OCI-LY3 (cell line): ENCODE measurements around the gene ILKAP.

Experiments used
- H2AFZ ChIP-seq: fragments of 200-600, 300-600 bp; shearing (Covaris generic); 2 replicates; pipeline ENCODE4 v1.6.0; 2014; ENCODE audit warnings: antibody characterized with exemption, low read depth, low read length
- H3K27ac ChIP-seq: fragments of 200-600, 300-600 bp; sonication (generic); 2 replicates; pipeline ENCODE4 v1.5.1; 2014; ENCODE audit warnings: mild to moderate bottlenecking, low read length, moderate library complexity, mixed read lengths
- H3K27me3 ChIP-seq: fragments of 200-600, 300-600 bp; sonication (generic); 2 replicates; pipeline ENCODE4 v1.6.1; 2014; ENCODE audit warnings: low read depth, low read length, mixed read lengths
- H3K36me3 ChIP-seq: fragments of 200-600, 300-600 bp; sonication (generic); replicated peaks from 2 replicates; pipeline ENCODE3; 2014; ENCODE audit warnings: low read depth, low read length, mixed read lengths
- H3K4me1 ChIP-seq: fragments of 300-600, 200-600 bp; sonication (generic); 2 replicates; pipeline ENCODE4 v1.6.1; 2014; ENCODE audit warnings: low read length, mixed read lengths
- H3K4me2 ChIP-seq: fragments of 200-600, 300-600 bp; sonication (generic); 2 replicates; pipeline ENCODE4 v1.6.1; 2014; ENCODE audit warnings: low read length, mixed read lengths
- H3K4me3 ChIP-seq: fragments of 300-600, 200-600 bp; sonication (generic); 2 replicates; pipeline ENCODE4 v1.5.1; 2014; ENCODE audit warnings: antibody characterized with exemption, mild to moderate bottlenecking, low read length, moderate library complexity
- H3K79me2 ChIP-seq: fragments of 300-600, 200-600 bp; shearing (Covaris generic); 2 replicates; pipeline ENCODE4 v1.6.1; 2014; ENCODE audit warnings: mild to moderate bottlenecking, low read length, mixed read lengths
- H3K9ac ChIP-seq: fragments of 300-600, 200-600 bp; shearing (Covaris generic); 2 replicates; pipeline ENCODE4 v1.6.0; 2014; ENCODE audit warnings: mild to moderate bottlenecking, low read length, moderate library complexity
- H3K9me3 ChIP-seq: fragments of 200-600, 300-600 bp; shearing (Covaris generic); 2 replicates; pipeline ENCODE4 v1.6.1; 2014; ENCODE audit warnings: low read length, mixed read lengths; ENCODE audit not compliant: insufficient read depth
- H4K20me1 ChIP-seq: fragments of 200-600, 300-600 bp; sonication (generic); 2 replicates; pipeline ENCODE4 v1.6.1; 2016; ENCODE audit warnings: low read length, mixed read lengths; ENCODE audit not compliant: insufficient read depth
- EZH2phosphoT487 ChIP-seq: fragments of 200-600 bp; shearing (Covaris generic); IDR thresholded peaks from 2 replicates; pipeline ENCODE4 v1.6.1; 2018; ENCODE audit warnings: antibody characterized with exemption, mixed run types, low read depth
- TF ChIP-seq, protein P1 (sequence below): fragments of 200-600, 300-600 bp; sonication (generic); IDR thresholded peaks from 2 replicates; pipeline ENCODE4 v1.5.1; 2014; ENCODE audit warnings: antibody characterized with exemption, low read length, low read depth

The ILKAP gene

DNA sequence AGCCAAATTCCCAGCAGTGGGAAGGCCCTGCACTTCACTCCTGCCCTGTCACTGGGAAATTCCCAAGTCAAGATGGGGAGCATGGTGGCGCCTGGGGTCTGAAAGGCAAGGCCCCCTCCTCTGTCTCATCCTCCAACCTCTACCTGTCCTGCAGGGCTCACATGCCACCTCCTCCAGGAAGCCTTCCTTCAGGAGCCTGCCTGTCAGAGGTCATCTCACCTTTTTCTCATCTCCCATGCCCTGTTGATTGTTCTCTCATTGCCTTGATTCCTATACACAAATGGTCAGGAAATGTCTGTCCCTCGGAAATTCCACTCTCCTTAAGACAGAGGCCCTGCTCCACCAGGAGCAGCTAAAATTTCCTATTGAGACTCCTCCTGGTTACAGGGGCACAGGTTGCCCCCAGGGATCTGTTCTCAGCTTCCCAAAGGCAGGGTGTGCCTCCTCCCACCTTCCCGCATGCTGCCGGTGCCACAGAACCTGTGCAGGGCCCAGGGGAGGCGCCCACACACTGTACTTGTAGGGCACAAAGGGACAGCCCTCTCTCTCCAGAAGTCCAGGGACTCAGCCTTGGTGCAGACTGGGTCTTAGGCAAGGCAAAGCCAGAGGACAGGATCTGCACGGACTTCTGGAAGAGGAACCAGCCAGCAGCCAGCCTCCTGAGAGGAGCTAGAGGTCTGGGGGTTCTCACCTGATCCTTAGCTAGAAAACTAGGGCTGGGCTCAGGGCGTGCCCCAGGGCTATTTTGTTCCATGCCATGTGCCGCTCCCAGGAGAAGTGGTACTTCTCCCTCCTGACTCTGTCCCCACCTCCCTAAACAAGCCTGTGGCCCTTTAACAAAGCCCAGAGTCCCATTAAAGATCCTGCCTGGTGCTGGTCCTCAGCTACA lies 23.4 kb upstream of the ILKAP start:
- no peaks in the 10 kb centered on the region for H3K9me3 ChIP-seq
- 0 out of 2 replicates have a peak, but pooled peaks cover 2% of the 10 kb centered on the region for H3K4me1 ChIP-seq
- H3K4me3 ChIP-seq = no peak overlapping the region
- no peaks in the 10 kb centered on the region for H4K20me1 ChIP-seq
- no peak for TF ChIP-seq EZH2phosphoT487
- TF ChIP-seq, protein P1, sequence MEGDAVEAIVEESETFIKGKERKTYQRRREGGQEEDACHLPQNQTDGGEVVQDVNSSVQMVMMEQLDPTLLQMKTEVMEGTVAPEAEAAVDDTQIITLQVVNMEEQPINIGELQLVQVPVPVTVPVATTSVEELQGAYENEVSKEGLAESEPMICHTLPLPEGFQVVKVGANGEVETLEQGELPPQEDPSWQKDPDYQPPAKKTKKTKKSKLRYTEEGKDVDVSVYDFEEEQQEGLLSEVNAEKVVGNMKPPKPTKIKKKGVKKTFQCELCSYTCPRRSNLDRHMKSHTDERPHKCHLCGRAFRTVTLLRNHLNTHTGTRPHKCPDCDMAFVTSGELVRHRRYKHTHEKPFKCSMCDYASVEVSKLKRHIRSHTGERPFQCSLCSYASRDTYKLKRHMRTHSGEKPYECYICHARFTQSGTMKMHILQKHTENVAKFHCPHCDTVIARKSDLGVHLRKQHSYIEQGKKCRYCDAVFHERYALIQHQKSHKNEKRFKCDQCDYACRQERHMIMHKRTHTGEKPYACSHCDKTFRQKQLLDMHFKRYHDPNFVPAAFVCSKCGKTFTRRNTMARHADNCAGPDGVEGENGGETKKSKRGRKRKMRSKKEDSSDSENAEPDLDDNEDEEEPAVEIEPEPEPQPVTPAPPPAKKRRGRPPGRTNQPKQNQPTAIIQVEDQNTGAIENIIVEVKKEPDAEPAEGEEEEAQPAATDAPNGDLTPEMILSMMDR = no peak
- H3K4me2 ChIP-seq = no peak overlapping the region
- no peaks in the 10 kb centered on the region for H3K36me3 ChIP-seq
- no peak overlapping the region for H3K9ac ChIP-seq
- H3K27me3 ChIP-seq = no peaks in the 10 kb centered on the region
- H3K27ac ChIP-seq = no peak overlapping the region
- no peaks in the 10 kb centered on the region for H3K79me2 ChIP-seq
- no peak overlapping the region for H2AFZ ChIP-seq

DNA sequence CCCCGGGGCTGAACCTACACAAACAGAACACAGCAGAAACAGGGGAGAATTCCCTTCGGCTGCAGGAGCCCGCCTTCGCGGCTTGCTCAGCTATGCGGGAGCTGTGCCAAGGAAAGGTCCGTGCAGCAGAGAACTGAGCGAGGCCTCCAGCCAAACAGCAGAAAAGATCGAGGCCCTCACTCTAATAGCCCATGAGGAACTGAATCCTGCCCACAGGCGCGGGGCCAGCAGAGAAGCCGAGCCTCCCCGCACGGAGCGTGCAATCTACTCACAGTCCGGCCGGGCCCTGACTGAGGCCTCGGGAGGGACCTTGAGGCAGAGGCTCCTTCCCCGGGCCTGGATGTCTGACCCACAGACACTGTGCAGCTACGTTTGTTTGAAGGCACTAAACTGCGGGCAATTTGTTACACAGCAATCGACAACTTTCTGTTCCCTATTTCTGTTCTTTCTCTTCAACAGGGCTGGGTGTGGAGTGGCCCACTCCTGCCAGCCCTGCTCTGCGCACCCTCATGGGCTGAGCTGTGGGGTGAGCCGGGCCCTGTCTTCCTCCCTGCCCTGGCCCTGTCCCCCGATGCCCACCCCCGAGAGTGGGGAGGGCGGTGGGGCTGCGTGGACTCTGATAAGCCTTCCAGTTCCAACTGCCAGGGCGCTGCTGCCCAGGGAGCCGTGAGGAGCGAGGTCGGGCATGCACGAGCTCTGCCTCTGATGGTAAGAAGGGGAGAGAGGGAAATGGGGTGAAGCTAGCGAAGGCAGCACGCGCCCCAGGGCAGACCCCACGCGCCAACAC lies 22.6 kb upstream of the ILKAP start:
- Histone ChIP-seq H3K79me2 (no peaks in the 10 kb centered on the region), H3K4me3 (no peak overlapping the region), H3K27me3 (no peaks in the 10 kb centered on the region), H4K20me1 (no peaks in the 10 kb centered on the region), H3K4me1 (0 out of 2 replicates have a peak, but pooled peaks cover 2% of the 10 kb centered on the region), H3K36me3 (no peaks in the 10 kb centered on the region), H2AFZ (no peak overlapping the region), H3K9ac (no peak overlapping the region), H3K9me3 (no peaks in the 10 kb centered on the region), H3K27ac (no peak overlapping the region), H3K4me2 (no peak overlapping the region)
- no peak for TF ChIP-seq EZH2phosphoT487
- TF ChIP-seq, protein P1 = no peak

DNA sequence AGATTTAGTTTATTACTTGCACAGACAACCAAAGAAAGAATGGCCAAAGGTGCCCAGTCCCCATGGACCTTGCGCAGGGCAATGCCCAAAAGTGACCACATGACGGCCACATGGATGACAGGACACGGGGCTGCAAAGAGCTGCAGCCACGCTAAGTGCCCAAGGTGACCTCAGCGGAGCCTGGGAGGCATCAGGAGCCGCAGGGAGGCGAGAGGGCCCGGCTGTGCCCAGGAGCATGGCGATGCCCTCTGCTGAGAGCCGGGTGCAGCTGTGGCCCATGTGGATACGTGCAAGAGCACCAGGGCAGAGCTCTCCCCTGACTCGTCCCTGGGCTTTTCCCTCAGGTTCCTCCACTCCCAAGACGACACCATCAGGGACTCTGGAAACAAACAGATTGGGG lies 21.6 kb upstream of the ILKAP start:
- H3K9ac ChIP-seq = no peak overlapping the region
- H4K20me1 ChIP-seq = no peaks in the 10 kb centered on the region
- no peaks in the 10 kb centered on the region for H3K9me3 ChIP-seq
- no peak overlapping the region for H2AFZ ChIP-seq
- no peaks in the 10 kb centered on the region for H3K36me3 ChIP-seq
- no peak overlapping the region for H3K27ac ChIP-seq
- H3K4me1 ChIP-seq = 0 out of 2 replicates have a peak, but pooled peaks cover 2% of the 10 kb centered on the region
- no peaks in the 10 kb centered on the region for H3K27me3 ChIP-seq
- H3K79me2 ChIP-seq = no peaks in the 10 kb centered on the region
- no peak overlapping the region for H3K4me3 ChIP-seq
- no peak for TF ChIP-seq EZH2phosphoT487
- TF ChIP-seq, protein P1 = no peak
- no peak overlapping the region for H3K4me2 ChIP-seq

DNA sequence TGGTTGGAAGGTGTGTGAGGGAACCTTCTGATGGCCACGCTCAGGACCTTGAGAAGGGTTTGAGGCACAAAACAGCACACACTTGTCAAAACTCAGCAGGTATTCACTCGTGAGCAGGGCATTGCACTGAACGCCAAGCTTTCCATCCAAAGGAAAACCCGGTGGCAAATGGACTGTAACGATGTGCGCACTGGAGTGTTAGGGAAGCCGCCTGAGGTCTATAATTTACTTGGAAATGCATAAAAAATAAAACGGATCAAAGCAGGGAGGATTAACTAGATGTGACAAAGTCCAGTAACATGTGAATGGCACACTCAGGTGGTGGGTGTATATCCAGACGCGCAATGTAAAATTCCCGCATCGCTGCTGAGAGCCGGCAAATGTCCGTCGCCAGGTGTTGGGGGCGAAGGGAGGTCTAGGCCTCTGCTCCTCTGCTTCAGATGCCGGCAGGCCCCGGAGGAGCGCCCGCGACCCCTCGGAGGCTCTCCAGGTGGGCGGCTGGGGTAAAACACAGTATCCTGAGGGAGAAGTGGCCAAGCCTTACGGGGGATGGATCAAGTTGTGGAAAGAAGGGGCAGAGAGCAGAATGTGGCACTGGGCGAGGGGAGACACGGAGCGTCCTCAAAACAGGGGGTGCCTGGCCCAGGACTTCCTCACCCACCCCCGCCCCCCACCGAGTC lies 21.0 kb upstream of the ILKAP start:
- no peak overlapping the region for H3K4me2 ChIP-seq
- H3K9ac ChIP-seq = no peak overlapping the region
- no peak overlapping the region for H3K27ac ChIP-seq
- no peaks in the 10 kb centered on the region for H3K27me3 ChIP-seq
- H3K9me3 ChIP-seq = no peaks in the 10 kb centered on the region
- H3K4me1 ChIP-seq = 0 out of 2 replicates have a peak, but pooled peaks cover 2% of the 10 kb centered on the region
- H3K79me2 ChIP-seq = no peaks in the 10 kb centered on the region
- no peak overlapping the region for H3K4me3 ChIP-seq
- H3K36me3 ChIP-seq = no peaks in the 10 kb centered on the region
- TF ChIP-seq EZH2phosphoT487 = no peak
- TF ChIP-seq, protein P1 = no peak
- no peaks in the 10 kb centered on the region for H4K20me1 ChIP-seq
- H2AFZ ChIP-seq = no peak overlapping the region
